Body of pancreas (tissue), 4 donors: ENCODE results near the gene RALGPS2.

Source experiments
- POLR2A ChIP-seq, 3 donors: fragments of 450-650 bp; IDR thresholded peaks; one replicate each; pipeline ENCODE4 v1.6.1; 2016; ENCODE audit warnings: antibody characterized with exemption in 3 of 3, mild to moderate bottlenecking in 2 of 3
- TF ChIP-seq, protein P1 (sequence below), 7 experiments: fragments of 450-650 bp in 4 of 7; fragments of 200-600 bp in 3 of 7; sonication (generic) in 3 of 7; IDR thresholded peaks; one replicate each; pipeline ENCODE4 v1.5.1; 2016 to 2019; ENCODE audit warnings: antibody characterized with exemption in 7 of 7

DNA sequence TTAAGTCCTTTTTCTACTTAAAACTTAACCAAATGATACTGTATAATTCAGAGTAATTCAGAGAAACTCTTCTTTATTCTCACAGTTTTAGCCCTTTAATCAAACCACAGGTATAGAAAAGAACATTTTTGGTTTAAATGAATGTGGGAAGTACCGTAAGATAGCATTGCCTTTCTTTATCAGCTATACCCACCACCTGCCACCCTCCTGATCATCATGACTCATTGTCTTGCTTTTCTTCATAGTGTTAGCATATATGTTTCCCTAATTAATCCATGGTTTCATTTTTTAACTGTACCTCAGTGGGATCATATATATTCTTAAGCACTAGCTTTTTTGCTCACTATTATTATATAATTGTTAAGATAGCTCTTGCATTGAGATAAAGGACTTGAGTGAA, 173.4 kb downstream of the RALGPS2 start:
- TF ChIP-seq, protein P1, sequence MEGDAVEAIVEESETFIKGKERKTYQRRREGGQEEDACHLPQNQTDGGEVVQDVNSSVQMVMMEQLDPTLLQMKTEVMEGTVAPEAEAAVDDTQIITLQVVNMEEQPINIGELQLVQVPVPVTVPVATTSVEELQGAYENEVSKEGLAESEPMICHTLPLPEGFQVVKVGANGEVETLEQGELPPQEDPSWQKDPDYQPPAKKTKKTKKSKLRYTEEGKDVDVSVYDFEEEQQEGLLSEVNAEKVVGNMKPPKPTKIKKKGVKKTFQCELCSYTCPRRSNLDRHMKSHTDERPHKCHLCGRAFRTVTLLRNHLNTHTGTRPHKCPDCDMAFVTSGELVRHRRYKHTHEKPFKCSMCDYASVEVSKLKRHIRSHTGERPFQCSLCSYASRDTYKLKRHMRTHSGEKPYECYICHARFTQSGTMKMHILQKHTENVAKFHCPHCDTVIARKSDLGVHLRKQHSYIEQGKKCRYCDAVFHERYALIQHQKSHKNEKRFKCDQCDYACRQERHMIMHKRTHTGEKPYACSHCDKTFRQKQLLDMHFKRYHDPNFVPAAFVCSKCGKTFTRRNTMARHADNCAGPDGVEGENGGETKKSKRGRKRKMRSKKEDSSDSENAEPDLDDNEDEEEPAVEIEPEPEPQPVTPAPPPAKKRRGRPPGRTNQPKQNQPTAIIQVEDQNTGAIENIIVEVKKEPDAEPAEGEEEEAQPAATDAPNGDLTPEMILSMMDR (IDR thresholded peaks at IDR 0.05): no peak
- no peak for TF ChIP-seq POLR2A (IDR thresholded peaks at IDR 0.05)
